ENCODE results near the gene LRRC56.

DNA sequence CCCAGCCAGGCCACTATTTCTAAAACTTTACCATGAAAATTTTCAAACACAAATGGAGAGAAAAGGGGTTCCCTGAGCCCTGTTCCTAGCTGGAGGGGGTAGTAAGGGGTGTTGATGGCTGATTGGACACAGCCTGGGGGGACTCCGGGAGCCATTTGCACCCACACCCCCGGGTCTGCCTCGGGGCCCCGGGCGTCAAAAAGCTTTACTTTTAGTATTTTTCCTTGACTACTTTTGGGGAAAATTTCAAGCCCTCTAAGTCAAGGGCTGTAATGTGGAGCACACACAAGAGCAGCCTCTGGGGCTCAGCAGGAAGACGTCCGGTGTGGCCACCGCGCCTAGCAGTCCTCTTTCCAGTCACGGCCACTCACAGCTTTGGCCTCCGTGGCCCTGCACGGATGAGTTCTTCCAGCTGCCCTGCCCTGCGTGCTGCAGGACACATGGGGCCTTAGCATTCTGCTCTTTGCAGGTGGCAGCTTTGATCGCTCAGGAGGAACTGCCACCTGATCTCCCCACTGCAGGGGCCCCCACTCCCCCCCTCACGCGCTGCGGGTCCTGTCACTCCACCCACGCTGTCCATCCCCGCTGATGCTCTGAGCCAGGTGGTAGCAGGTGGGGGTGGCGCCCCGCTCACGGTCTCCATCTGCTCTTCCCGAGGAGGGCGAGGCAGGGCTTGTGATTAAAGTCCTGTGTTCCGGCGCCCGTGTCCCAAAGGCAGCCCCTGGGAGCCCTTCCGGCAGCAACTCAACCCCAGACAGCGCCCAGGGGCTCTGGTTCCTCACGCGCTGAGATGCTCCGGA, 44.7 kb upstream of the LRRC56 start:
- TF ChIP-seq POLR2AphosphoS5 (IDR thresholded peaks at IDR 0.05) (no peak), CTCF (IDR thresholded peaks at IDR 0.05) (no peak), POLR2A (IDR thresholded peaks at IDR 0.05) (no peak)
